K562 (cell line): ENCODE results near the gene USP24.

Experiments used
- CTCF ChIP-seq, 3 experiments: IDR thresholded peaks in 2 of 3; conservative IDR thresholded peaks in 1 of 3; 2 replicates each; pipeline ENCODE4 v1.5.1; 2011 to 2012; ENCODE audit warnings: low read length in 3 of 3, mild to moderate bottlenecking in 3 of 3, control low read depth in 2 of 3, improper control_type of control experiment in 1 of 3, inconsistent platforms in 1 of 3, low read depth in 1 of 3, mixed read lengths in 1 of 3, moderate library complexity in 1 of 3; ENCODE audit not compliant: insufficient read depth in 2 of 3
- EZH2 ChIP-seq: IDR thresholded peaks from 2 replicates; pipeline ENCODE4 v1.6.1; 2012; ENCODE audit warnings: low read depth, mild to moderate bottlenecking, inconsistent platforms, low read length, borderline replicate concordance
- NCOA1 ChIP-seq: fragments of 450-650 bp; IDR thresholded peaks from 2 replicates; pipeline ENCODE4 v1.6.1; 2016; ENCODE audit warnings: low read depth
- NR2C1 ChIP-seq, 2 experiments: fragments of 450-650 bp; IDR thresholded peaks; 2 replicates each; pipeline ENCODE4 v1.6.1; 2017; ENCODE audit warnings: mild to moderate bottlenecking in 2 of 2, antibody characterized with exemption in 1 of 2, inconsistent platforms in 1 of 2, missing compliant biosample characterization in 1 of 2, missing genetic modification characterization in 1 of 2
- ZBTB8A ChIP-seq: fragments of 450-650 bp; IDR thresholded peaks from 2 replicates; pipeline ENCODE4 v1.6.1; 2018; ENCODE audit warnings: mild to moderate bottlenecking, moderate library complexity; ENCODE audit not compliant: partially characterized antibody
- TF ChIP-seq, protein P1 (sequence below): fragments of 250-450 bp; sonication (Bioruptor Pico); IDR thresholded peaks from 2 replicates; pipeline ENCODE4 v1.4.0; 2020; ENCODE audit warnings: mild to moderate bottlenecking

DNA sequence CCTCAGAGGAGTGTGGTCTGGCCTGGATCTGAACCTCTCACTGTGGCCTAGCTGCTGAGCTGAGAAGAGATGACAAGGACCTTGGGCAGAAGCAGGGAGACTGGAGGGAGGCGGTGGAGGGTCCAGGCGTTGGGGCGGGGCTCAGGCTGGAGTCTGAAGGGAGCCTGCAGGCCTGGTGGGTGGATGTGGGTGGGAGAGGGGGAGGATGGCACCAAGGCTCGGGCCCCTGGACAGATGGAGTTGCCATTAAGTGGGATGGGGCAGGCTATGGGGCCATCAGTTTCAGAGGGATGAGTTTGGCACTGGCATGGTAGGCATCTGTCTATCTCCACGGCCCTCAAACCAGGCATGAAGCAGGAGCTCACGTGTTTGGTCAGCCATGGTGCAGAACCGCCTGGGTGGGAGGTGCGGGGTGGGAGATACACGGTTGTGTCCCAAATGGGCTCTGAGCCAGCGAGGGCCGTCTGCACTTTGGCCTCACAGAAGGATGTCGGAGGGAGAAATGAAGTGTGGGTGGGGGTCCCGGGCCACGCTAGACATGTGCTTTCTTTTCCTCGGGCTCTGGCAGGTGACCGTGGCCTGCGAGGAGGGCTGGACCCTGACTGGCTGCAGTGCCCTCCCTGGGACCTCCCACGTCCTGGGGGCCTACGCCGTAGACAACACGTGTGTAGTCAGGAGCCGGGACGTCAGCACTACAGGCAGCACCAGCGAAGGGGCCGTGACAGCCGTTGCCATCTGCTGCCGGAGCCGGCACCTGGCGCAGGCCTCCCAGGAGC, 152.2 kb downstream of the USP24 start:
- TF ChIP-seq EZH2: no peak
- TF ChIP-seq, protein P1, sequence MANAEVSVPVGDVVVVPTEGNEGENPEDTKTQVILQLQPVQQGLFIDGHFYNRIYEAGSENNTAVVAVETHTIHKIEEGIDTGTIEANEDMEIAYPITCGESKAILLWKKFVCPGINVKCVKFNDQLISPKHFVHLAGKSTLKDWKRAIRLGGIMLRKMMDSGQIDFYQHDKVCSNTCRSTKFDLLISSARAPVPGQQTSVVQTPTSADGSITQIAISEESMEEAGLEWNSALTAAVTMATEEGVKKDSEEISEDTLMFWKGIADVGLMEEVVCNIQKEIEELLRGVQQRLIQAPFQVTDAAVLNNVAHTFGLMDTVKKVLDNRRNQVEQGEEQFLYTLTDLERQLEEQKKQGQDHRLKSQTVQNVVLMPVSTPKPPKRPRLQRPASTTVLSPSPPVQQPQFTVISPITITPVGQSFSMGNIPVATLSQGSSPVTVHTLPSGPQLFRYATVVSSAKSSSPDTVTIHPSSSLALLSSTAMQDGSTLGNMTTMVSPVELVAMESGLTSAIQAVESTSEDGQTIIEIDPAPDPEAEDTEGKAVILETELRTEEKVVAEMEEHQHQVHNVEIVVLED (CRISPR knock-in tag): no peak
- TF ChIP-seq ZBTB8A: no peak
- no peak for TF ChIP-seq CTCF (IDR thresholded peaks at IDR 0.05 in 2 of 3, conservative IDR thresholded peaks at IDR 0.05 in 1 of 3; ENCODE audit: insufficient read depth in 2 of 3, low read depth in 1 of 3, low read length in 3 of 3)
- TF ChIP-seq NCOA1: no peak
- TF ChIP-seq NR2C1 (IDR thresholded peaks at IDR 0.05): no peak
- TF ChIP-seq NR2C1 (tag; IDR thresholded peaks at IDR 0.05): no peak
